DMS 273 (cell line): ENCODE data around the gene MROH2A.
"Not testable (repeated sequence)": the region's sequence is repeated elsewhere in the genome, so short reads cannot be mapped to it uniquely, and the experiment has no call there.

Experiments
- DNase-seq: peaks from one replicate; lab custom pipeline; 2025; ENCODE audit not compliant: unreplicated experiment; lab: John Stamatoyannopoulos, UW

MROH2A gene

DNA sequence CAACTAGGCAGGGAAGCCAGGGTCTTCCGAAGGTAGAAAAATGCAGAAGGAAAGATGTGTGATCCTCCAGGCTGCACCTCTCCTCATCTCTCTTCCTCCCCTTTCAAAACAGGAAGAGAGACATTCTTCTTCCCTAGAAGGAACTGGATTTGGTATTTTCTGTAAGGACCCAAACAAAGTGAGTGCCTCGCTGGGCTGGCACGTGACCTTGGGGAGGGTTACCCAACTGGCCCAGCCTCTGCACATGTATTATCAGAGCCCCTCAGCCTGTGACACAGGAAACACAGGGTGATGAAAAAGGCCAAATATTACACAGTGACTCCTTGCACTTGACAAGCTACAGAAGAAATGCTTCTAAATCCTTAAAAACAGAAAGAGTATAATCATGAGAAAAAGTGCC lies 73.9 kb downstream of the MROH2A start:
- no peak for DNase-seq

GRCh38 chr2:233853353-233853752 lies 75.2 kb downstream of the MROH2A start:
- no peak for DNase-seq

DNA sequence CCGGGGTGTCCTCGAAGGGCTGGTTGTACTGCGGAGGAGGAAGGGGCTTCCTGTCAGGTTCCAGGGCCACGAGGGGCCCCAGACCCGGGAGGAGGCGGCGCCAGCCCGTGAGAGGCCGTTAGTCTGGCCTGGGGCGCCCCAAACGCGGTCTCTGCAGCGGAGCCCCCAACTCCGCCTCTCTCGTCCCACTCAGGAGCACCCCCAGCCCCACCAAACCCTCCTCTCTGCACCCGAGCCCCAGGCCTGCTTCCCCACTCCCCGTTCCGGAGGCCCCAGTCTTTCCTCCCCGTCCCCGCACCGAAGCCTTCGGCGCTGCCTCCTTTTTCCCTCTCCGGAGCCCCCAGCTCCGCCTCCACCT lies 75.7 kb downstream of the MROH2A start:
- DNase-seq, result peak; percentile 44

DNA sequence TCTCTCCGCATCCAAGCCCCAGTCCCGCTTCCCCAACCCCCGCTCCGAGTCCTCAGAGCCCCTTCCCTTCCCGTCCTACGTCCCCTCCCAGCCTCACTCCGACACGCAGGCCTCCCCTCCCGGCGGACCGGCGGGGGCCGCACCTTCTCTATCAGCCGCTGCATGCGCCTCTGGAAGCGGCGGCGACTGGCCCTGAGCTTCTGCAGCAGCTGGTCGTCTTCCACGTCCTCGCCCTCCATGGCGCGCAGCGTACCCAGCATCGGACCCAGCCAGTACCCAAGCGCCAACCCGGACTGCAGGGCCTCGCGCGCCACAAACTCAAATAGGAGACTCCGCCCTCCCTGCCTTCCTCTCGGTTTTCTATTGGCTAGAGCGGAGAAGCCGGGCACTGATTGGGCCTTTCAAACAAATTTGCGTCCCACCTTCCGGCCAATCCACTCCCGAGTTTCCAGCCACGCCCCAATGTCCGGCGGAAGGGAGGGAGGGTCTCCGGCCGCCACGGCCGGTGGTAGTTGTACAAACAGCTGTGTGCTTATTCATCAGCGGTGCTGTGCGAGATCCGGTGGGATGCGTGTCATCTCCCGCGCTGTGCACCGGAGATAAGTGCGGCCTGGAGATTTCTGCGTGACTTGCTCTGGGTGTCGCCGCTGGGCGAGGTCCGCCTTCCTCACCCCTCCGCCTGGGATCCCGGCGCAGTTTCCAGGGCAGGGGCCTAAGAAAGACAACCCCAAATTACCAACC lies 76.3 kb downstream of the MROH2A start, which contains the start of gene HJURP:
Gene HJURP (minus strand): TSS at position 295 of the 741 bp plus-strand sequence. CDS start 35 bp downstream, at position 260.
- DNase-seq, result peak; percentile 98

- no peak for DNase-seq
Observed at GRCh38 chr2:233855345-233855744, 77.2 kb downstream of the MROH2A start.

- DNase-seq, result peak; percentile 28
Observed at GRCh38 chr2:233856184-233856583, 78.1 kb downstream of the MROH2A start.

- peak; percentile 53 for DNase-seq
Observed at GRCh38 chr2:233857511-233858141, 79.5 kb downstream of the MROH2A start.

DNA sequence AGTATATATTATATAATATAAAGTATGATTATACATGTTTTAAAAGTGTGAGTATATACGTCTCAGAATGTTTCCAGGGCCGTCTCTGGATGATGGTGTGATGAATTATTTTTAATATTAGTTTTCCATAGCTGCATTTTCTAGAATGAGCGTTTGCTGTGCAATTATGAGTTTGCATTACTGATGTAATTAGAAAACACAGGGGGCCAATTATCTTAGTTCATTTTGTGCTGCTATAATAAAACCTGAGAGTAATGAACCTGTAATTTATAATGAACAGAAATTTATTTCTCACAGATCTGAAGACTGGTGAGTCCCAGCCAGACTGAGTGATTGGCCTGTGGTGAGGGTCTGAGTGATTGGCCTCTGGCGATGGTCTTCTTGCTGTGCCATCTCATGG lies 80.2 kb downstream of the MROH2A start:
- no peak for DNase-seq

GRCh38 chr2:233862261-233862768 lies 84.2 kb downstream of the MROH2A start:
- no peak for DNase-seq

- DNase-seq, result peak; percentile 40
Observed at GRCh38 chr2:233865838-233866237, 87.7 kb downstream of the MROH2A start.

DNA sequence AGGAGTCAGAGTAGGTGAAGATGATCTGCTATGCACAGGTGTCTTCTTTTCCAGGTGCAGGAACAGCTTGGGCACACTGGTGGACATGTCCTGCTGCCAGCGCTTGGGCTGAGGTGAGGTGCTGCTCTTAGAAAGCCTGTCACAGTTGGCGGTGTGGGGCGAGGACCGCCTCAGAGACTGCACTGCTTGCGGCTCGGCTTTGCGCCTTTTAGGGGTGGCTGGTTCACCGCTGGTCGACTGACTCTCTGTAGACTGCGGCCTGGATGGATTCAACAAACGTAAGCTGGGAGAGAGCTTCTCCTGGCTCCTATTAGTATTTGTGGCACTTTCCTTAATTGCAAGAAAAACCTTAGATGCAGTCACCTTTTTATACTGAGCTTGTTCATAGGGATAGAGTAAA lies 88.3 kb downstream of the MROH2A start:
- DNase-seq, result no peak

DNA sequence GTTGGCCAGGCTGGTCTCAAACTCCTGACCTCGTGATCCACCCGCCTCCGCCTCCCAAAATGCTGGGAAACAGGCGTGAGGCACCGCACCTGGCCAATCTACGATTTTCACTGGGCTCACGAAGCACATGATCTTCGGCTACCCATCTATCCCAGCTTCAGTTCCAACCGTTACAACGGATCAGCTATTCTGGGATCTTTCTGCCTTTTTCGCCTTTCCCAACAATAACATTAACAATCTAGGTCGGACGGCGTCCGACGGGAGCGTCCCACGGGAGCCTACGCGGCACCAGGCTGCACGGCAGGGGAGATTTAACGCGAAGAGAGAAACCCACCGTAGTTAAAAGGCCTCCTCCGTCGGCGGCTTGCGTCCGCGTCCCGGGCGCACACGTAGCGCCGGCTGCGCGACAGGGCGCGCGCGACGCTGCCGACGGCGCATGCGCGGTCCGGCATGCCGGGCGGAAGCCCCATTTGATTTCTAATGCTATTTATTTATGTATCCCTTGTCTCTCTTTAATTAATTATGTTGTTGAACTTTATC lies 89.9 kb downstream of the MROH2A start, which contains the start of gene MSL3B:
Gene MSL3B (minus strand): TSS at position 394 of the 540 bp plus-strand sequence.
- DNase-seq, result peak; percentile 90

- no peak for DNase-seq
Observed at GRCh38 chr2:233871432-233871831, 93.3 kb downstream of the MROH2A start.

GRCh38 chr2:233872125-233872524 lies 94.0 kb downstream of the MROH2A start:
- not testable (repeated sequence) for DNase-seq

DNA sequence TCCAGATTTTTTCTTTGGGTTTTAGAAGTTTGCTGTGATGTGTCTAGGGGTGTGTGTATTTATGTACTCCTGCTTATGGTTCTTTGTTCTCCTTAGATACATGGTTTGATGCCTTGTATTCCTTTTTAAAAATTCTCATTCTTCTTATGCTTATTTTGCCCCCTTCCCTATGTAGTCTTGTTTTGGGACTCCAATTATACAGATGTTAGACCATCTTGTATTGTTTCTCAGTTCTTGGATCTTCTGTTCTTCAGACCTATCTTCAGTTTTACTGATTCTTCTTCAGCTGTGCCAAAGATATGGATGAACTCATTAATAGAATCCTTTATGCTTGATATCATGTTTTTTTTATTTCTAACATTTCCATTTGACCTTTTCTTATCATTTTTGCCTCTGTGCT lies 104.2 kb downstream of the MROH2A start:
- DNase-seq, result no peak
